H1 (cell line): ENCODE data around the gene ALDH5A1. TPM values are rescaled to one million over a fixed set of nuclear protein-coding genes. Genes with fewer than 3 reads are reported as not detected.

Experiments
- ASH2L ChIP-seq: fragments of 200-600, 300-600 bp; sonication (generic); IDR thresholded peaks from one replicate; pipeline ENCODE4 v1.7.1; 2017; ENCODE audit warnings: low read length
- BCL11A ChIP-seq, 2 experiments: IDR thresholded peaks; one replicate each; pipeline ENCODE4 v1.6.1; 2011; ENCODE audit warnings: low read depth in 2 of 2, low read length in 2 of 2, mild to moderate bottlenecking in 2 of 2
- BRCA1 ChIP-seq: IDR thresholded peaks from 2 replicates; pipeline ENCODE4 v1.6.1; 2012; ENCODE audit warnings: low read depth, low read length, improper control_type of control experiment
- CHD1 ChIP-seq: IDR thresholded peaks from 2 replicates; pipeline ENCODE4 v1.6.1; 2012; ENCODE audit warnings: low read depth, low read length, improper control_type of control experiment
- FOSL1 ChIP-seq: IDR thresholded peaks from 2 replicates; pipeline ENCODE4 v1.6.1; 2011; ENCODE audit warnings: mild to moderate bottlenecking, low read depth, low read length, moderate library complexity; ENCODE audit not compliant: insufficient read depth
- POLR2A ChIP-seq, 2 experiments: IDR thresholded peaks; 1 replicate in 1 of 2; 2 replicates in 1 of 2; pipeline ENCODE4 v1.6.1; 2011; ENCODE audit warnings: low read depth in 2 of 2, low read length in 2 of 2, mild to moderate bottlenecking in 2 of 2; ENCODE audit errors: control extremely low read depth in 1 of 2
- SIN3A ChIP-seq, 2 experiments: IDR thresholded peaks in 1 of 2; conservative IDR thresholded peaks in 1 of 2; 2 replicates each; pipeline ENCODE4 v1.6.1; 2011 to 2012; ENCODE audit warnings: low read length in 2 of 2, improper control_type of control experiment in 1 of 2, low read depth in 1 of 2, mild to moderate bottlenecking in 1 of 2
- ZNF274 ChIP-seq: IDR thresholded peaks from 2 replicates; pipeline ENCODE4 v1.7.0; 2012; ENCODE audit warnings: low read length, borderline replicate concordance; ENCODE audit errors: extremely low read depth
- polyA plus RNA-seq, 7 experiments: library from polyadenylated mRNA; depleted of rRNA in 3 of 7; stranded (reverse) in 5 of 7; unstranded in 2 of 7; fragments of >200 nt in 5 of 7; fragments of 200-250 nt in 2 of 7; gene quantifications; 1 replicate in 5 of 7; 2 replicates in 1 of 7; 4 replicates in 1 of 7; pipeline versions ENCODE4 v1.2.1 to v1.2.3, GENCODE V29; 2011 to 2013; ENCODE audit warnings: missing spikeins in 2 of 7, mixed read lengths in 2 of 7
- total RNA-seq: library from RNA; stranded (reverse); fragmentation: NEBNext Ultra II Directional; extraction: Animal tissue kit (Norgen Biotek cat#: 25700); gene quantifications from 2 replicates; pipeline ENCODE4 v1.2.1, GENCODE V29; 2021
- TF ChIP-seq, protein P1 (sequence below): fragments of 300-600 bp; sonication (generic); IDR thresholded peaks from 2 replicates; pipeline ENCODE4 v1.7.1; 2012; ENCODE audit warnings: low read length, moderate library complexity, mild to moderate bottlenecking, inconsistent platforms; ENCODE audit not compliant: insufficient replicate concordance
- TF ChIP-seq, protein P2 (sequence below), 3 experiments: IDR thresholded peaks; 1 replicate in 2 of 3; 2 replicates in 1 of 3; pipeline versions ENCODE4 v1.5.1 to v1.6.1; 2011; ENCODE audit warnings: low read length in 3 of 3, mild to moderate bottlenecking in 3 of 3, inconsistent platforms in 2 of 3, low read depth in 1 of 3, moderate library complexity in 1 of 3; ENCODE audit not compliant: insufficient read depth in 1 of 3; ENCODE audit errors: control extremely low read depth in 1 of 3

Gene ALDH5A1
- total and polyA plus RNA-seq, 2 of the 8 experiments (the other 6 are each of a cell fraction or from before 2014, with no cell fraction given), result 1.5 to 2.4 TPM

DNA sequence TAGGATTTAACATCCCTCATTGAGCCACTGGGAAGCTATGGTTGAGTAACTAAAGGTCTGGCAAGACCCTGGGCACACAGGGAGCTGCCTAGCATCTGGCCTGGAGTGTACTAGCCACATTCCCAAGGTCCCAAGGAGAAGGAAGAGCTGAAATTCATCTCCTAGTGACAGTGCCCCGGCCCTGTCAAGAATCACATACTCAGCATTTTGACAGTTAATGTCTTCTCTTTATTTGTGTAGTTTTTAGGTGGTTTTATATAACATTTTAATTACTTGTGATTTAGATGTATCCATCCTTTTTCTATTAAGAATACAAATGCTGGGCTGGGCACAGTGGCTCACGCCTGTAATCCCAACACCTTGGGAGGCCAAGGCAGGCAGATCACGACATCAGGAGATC lies 40.4 kb downstream of the ALDH5A1 start (continued):
- TF ChIP-seq, protein P1, sequence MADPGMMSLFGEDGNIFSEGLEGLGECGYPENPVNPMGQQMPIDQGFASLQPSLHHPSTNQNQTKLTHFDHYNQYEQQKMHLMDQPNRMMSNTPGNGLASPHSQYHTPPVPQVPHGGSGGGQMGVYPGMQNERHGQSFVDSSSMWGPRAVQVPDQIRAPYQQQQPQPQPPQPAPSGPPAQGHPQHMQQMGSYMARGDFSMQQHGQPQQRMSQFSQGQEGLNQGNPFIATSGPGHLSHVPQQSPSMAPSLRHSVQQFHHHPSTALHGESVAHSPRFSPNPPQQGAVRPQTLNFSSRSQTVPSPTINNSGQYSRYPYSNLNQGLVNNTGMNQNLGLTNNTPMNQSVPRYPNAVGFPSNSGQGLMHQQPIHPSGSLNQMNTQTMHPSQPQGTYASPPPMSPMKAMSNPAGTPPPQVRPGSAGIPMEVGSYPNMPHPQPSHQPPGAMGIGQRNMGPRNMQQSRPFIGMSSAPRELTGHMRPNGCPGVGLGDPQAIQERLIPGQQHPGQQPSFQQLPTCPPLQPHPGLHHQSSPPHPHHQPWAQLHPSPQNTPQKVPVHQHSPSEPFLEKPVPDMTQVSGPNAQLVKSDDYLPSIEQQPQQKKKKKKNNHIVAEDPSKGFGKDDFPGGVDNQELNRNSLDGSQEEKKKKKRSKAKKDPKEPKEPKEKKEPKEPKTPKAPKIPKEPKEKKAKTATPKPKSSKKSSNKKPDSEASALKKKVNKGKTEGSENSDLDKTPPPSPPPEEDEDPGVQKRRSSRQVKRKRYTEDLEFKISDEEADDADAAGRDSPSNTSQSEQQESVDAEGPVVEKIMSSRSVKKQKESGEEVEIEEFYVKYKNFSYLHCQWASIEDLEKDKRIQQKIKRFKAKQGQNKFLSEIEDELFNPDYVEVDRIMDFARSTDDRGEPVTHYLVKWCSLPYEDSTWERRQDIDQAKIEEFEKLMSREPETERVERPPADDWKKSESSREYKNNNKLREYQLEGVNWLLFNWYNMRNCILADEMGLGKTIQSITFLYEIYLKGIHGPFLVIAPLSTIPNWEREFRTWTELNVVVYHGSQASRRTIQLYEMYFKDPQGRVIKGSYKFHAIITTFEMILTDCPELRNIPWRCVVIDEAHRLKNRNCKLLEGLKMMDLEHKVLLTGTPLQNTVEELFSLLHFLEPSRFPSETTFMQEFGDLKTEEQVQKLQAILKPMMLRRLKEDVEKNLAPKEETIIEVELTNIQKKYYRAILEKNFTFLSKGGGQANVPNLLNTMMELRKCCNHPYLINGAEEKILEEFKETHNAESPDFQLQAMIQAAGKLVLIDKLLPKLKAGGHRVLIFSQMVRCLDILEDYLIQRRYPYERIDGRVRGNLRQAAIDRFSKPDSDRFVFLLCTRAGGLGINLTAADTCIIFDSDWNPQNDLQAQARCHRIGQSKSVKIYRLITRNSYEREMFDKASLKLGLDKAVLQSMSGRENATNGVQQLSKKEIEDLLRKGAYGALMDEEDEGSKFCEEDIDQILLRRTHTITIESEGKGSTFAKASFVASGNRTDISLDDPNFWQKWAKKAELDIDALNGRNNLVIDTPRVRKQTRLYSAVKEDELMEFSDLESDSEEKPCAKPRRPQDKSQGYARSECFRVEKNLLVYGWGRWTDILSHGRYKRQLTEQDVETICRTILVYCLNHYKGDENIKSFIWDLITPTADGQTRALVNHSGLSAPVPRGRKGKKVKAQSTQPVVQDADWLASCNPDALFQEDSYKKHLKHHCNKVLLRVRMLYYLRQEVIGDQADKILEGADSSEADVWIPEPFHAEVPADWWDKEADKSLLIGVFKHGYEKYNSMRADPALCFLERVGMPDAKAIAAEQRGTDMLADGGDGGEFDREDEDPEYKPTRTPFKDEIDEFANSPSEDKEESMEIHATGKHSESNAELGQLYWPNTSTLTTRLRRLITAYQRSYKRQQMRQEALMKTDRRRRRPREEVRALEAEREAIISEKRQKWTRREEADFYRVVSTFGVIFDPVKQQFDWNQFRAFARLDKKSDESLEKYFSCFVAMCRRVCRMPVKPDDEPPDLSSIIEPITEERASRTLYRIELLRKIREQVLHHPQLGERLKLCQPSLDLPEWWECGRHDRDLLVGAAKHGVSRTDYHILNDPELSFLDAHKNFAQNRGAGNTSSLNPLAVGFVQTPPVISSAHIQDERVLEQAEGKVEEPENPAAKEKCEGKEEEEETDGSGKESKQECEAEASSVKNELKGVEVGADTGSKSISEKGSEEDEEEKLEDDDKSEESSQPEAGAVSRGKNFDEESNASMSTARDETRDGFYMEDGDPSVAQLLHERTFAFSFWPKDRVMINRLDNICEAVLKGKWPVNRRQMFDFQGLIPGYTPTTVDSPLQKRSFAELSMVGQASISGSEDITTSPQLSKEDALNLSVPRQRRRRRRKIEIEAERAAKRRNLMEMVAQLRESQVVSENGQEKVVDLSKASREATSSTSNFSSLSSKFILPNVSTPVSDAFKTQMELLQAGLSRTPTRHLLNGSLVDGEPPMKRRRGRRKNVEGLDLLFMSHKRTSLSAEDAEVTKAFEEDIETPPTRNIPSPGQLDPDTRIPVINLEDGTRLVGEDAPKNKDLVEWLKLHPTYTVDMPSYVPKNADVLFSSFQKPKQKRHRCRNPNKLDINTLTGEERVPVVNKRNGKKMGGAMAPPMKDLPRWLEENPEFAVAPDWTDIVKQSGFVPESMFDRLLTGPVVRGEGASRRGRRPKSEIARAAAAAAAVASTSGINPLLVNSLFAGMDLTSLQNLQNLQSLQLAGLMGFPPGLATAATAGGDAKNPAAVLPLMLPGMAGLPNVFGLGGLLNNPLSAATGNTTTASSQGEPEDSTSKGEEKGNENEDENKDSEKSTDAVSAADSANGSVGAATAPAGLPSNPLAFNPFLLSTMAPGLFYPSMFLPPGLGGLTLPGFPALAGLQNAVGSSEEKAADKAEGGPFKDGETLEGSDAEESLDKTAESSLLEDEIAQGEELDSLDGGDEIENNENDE, result no peak
- TF ChIP-seq CHD1 (no peak), ASH2L (no peak), SIN3A (conservative IDR thresholded peaks at IDR 0.05 in 1 of 2, IDR thresholded peaks at IDR 0.05 in 1 of 2; ENCODE audit: low read depth in 1 of 2, low read length in 2 of 2) (no peak), BRCA1 (no peak), BCL11A (IDR thresholded peaks at IDR 0.05; ENCODE audit: low read depth in 2 of 2, low read length in 2 of 2) (no peak), FOSL1 (no peak), POLR2A (IDR thresholded peaks at IDR 0.05; ENCODE audit: control extremely low read depth in 1 of 2, low read depth in 2 of 2, low read length in 2 of 2) (no peak), ZNF274 (no peak)
- TF ChIP-seq, protein P2, sequence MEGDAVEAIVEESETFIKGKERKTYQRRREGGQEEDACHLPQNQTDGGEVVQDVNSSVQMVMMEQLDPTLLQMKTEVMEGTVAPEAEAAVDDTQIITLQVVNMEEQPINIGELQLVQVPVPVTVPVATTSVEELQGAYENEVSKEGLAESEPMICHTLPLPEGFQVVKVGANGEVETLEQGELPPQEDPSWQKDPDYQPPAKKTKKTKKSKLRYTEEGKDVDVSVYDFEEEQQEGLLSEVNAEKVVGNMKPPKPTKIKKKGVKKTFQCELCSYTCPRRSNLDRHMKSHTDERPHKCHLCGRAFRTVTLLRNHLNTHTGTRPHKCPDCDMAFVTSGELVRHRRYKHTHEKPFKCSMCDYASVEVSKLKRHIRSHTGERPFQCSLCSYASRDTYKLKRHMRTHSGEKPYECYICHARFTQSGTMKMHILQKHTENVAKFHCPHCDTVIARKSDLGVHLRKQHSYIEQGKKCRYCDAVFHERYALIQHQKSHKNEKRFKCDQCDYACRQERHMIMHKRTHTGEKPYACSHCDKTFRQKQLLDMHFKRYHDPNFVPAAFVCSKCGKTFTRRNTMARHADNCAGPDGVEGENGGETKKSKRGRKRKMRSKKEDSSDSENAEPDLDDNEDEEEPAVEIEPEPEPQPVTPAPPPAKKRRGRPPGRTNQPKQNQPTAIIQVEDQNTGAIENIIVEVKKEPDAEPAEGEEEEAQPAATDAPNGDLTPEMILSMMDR (IDR thresholded peaks at IDR 0.05; ENCODE audit: control extremely low read depth in 1 of 3, insufficient read depth in 1 of 3, low read depth in 1 of 3, low read length in 3 of 3), result no peak
